ENCODE data around the gene NODAL. TPM values are rescaled to one million over a fixed set of nuclear protein-coding genes. Genes with fewer than 3 reads are reported as not detected.

NODAL gene
- total RNA-seq, 1 donor from 2014 or later, result not detected

GRCh38 chr10:70430493-70431445 lies 10.7 kb downstream of the NODAL start:
- Mint-ChIP-seq H3K9me3 (ENCODE audit: low read depth) (no peaks in the 10 kb centered on the region), H3K4me3 (ENCODE audit: low read depth) (no peak overlapping the region), H3K4me1 (ENCODE audit: low read depth) (peaks cover 17% of the 10 kb centered on the region), H3K27ac (peak overlapping the region; percentile 17), H3K36me3 (ENCODE audit: insufficient read depth) (peaks cover 6% of the 10 kb centered on the region), H3K27me3 (no peaks in the 10 kb centered on the region)
- TF ChIP-seq, protein P1, sequence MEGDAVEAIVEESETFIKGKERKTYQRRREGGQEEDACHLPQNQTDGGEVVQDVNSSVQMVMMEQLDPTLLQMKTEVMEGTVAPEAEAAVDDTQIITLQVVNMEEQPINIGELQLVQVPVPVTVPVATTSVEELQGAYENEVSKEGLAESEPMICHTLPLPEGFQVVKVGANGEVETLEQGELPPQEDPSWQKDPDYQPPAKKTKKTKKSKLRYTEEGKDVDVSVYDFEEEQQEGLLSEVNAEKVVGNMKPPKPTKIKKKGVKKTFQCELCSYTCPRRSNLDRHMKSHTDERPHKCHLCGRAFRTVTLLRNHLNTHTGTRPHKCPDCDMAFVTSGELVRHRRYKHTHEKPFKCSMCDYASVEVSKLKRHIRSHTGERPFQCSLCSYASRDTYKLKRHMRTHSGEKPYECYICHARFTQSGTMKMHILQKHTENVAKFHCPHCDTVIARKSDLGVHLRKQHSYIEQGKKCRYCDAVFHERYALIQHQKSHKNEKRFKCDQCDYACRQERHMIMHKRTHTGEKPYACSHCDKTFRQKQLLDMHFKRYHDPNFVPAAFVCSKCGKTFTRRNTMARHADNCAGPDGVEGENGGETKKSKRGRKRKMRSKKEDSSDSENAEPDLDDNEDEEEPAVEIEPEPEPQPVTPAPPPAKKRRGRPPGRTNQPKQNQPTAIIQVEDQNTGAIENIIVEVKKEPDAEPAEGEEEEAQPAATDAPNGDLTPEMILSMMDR (IDR thresholded peaks at IDR 0.05; ENCODE audit: unreplicated experiment), result peak; percentile 13
- DNase-seq (ENCODE audit: low spot score, unreplicated experiment), result no peak

DNA sequence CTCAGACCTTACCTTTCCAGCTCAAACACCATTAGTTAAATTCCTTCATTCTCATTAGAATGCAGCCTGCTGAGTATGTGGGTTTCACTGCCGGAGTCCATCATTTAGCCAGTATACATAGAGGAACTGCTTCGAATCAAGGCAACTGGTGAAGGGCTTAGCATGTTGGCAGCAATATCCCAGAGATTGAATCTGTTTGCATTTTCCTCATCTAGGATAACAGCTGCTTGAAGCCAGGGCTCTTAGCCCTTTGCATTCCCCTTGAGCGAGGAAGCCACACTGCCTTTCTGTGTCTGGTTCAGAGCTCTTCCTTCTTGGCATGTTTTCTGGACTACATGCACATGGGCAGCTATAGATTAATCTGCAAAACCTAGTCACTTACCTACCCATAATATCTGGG lies 14.7 kb downstream of the NODAL start:
- peaks cover 20% of the 10 kb centered on the region for H3K36me3 Mint-ChIP-seq (ENCODE audit: insufficient read depth)
- H3K27me3 Mint-ChIP-seq, result no peaks in the 10 kb centered on the region
- no peak overlapping the region for H3K27ac Mint-ChIP-seq

DNA sequence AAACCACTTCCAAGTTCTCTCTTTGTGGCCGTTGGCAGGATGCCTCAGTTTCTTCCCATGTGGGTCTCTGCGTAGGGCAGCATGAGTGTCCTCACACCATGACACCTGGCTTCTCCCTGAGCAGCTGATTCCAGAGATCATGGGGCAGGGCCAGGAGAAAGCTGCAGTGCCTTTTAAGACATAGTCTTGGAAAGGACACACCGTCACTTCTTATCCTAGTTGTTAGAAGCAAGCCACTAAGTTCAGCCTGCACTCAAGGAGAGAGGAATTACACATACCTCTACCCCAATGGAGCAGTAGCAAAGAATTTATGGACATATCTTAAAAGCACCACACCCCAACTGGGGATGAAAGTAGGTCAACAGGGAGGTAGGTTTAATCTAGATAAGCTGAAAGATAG lies 16.4 kb downstream of the NODAL start:
- Mint-ChIP-seq H3K27me3 (no peaks in the 10 kb centered on the region), H3K9me3 (ENCODE audit: low read depth) (no peaks in the 10 kb centered on the region), H3K4me1 (ENCODE audit: low read depth) (no peaks in the 10 kb centered on the region), H3K27ac (no peak overlapping the region), H3K36me3 (ENCODE audit: insufficient read depth) (peaks cover 20% of the 10 kb centered on the region), H3K4me3 (ENCODE audit: low read depth) (no peak overlapping the region)
- TF ChIP-seq, protein P1 (IDR thresholded peaks at IDR 0.05; ENCODE audit: unreplicated experiment), result no peak
- no peak for DNase-seq (ENCODE audit: low spot score, unreplicated experiment)

More for the DNA sequence above, 14.7 kb downstream of the NODAL start:
- TF ChIP-seq, protein P1 (IDR thresholded peaks at IDR 0.05; ENCODE audit: unreplicated experiment), result no peak
- DNase-seq (ENCODE audit: low spot score, unreplicated experiment), result no peak
- H3K4me3 Mint-ChIP-seq (ENCODE audit: low read depth), result no peak overlapping the region
- no peaks in the 10 kb centered on the region for H3K9me3 Mint-ChIP-seq (ENCODE audit: low read depth)
- H3K4me1 Mint-ChIP-seq (ENCODE audit: low read depth), result peaks cover 7% of the 10 kb centered on the region

DNA sequence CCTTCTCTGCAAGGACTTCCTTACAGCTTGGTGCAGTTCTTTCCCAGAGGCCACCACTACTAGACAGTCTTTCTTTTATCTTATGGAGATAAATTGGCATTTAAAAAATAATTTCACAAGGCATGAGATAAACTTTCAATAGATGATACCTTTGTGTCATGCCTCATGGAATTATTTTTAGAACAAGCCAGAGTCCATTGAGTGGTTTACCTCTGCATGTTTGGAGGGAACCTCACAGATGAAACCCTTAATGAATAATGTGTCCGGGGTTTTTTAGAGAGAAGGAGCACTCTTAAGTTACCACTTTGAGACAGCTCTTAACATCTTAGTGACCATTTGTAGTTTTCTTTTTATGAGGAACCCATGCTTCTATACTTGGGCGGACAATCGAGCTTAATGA lies 17.2 kb downstream of the NODAL start:
- H3K4me1 Mint-ChIP-seq (ENCODE audit: low read depth), result no peaks in the 10 kb centered on the region
- H3K27me3 Mint-ChIP-seq, result no peaks in the 10 kb centered on the region
- peaks cover 25% of the 10 kb centered on the region for H3K36me3 Mint-ChIP-seq (ENCODE audit: insufficient read depth)
- no peak for DNase-seq (ENCODE audit: low spot score, unreplicated experiment)
- H3K4me3 Mint-ChIP-seq (ENCODE audit: low read depth), result no peak overlapping the region
- TF ChIP-seq, protein P1 (IDR thresholded peaks at IDR 0.05; ENCODE audit: unreplicated experiment), result no peak
- no peaks in the 10 kb centered on the region for H3K9me3 Mint-ChIP-seq (ENCODE audit: low read depth)
- no peak overlapping the region for H3K27ac Mint-ChIP-seq

DNA sequence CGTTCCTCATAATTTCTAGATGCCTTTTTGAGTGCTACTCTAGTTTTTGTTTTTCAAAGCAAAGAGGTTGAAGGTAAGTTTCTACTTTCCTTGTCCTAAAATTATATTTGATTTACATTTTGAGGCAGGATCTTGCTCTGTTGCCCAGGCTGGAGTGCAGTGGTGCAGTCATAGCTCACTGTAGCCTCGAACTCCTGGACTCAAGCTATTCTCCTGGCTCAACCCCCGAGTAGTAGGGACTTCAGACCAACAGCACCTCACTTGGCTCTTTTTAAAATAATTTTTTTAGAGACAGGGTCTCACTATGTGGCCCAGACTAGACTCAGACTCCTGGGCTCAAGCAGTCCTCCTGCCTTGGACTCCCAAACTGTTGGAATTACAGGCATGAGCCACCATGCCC lies 22.8 kb downstream of the NODAL start:
- DNase-seq (ENCODE audit: low spot score, unreplicated experiment), result no peak
- Mint-ChIP-seq H3K36me3 (ENCODE audit: insufficient read depth) (peaks cover 20% of the 10 kb centered on the region), H3K4me3 (ENCODE audit: low read depth) (no peak overlapping the region), H3K9me3 (ENCODE audit: low read depth) (no peaks in the 10 kb centered on the region), H3K27ac (no peak overlapping the region), H3K4me1 (ENCODE audit: low read depth) (no peaks in the 10 kb centered on the region), H3K27me3 (no peaks in the 10 kb centered on the region)
- TF ChIP-seq, protein P1 (IDR thresholded peaks at IDR 0.05; ENCODE audit: unreplicated experiment), result no peak
